ENCODE measurements around the gene GHRHR.

GHRHR gene

DNA sequence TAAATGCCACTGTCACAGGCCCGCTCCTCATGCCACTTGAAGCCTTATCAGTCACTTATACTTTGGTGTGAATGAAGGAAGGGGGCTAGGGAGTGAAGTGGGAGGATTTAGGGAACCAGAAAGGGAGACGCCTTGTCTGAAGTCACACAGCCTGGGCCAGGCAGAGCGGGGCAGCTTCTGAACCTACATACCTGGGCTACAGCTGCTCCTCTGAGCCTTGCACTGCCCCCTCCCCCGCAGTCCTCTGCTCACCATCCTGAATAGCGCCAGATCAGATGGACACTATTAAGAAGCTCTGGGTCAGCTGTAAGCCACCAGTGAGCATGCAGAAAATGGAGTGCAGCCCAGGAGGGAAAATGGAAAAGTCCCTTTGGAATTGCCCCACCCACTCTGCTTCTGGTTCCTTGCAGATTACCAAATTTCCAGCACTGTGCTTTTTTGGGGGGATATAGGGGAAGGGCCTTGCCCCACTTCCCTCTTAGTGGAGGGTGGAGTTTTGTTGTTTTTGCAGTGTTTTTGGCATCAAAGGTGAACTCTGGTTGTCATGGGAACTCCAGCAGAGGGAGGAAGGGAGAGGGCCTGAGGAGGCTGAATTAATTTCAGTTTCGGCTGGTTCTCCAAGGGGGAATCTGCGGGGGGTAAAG lies 53.4 kb downstream of the GHRHR start:
- DNase-seq, result no peak

DNA sequence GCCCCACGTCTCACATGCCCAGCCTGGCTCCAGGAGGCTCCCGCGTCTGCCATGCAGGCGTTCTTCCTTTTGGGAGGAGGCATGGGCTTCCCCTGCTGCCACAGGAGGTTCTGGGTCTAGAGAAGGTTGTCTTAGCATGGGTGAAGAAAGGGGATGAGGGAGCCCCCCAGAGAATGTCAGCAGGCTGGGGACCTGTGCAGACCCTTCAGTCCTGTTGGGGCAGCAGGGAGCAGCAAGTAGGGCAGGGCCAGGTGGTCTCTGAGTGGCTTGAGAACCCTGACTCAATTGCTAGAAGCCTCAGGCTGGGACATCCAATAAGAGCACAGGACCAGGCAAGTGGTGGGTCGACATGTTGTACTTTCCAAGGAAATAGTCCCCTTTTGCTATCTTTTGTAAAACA lies 54.0 kb downstream of the GHRHR start:
- no peak for DNase-seq

GRCh38 chr7:31019509-31019908 lies 55.8 kb downstream of the GHRHR start:
- no peak for DNase-seq

DNA sequence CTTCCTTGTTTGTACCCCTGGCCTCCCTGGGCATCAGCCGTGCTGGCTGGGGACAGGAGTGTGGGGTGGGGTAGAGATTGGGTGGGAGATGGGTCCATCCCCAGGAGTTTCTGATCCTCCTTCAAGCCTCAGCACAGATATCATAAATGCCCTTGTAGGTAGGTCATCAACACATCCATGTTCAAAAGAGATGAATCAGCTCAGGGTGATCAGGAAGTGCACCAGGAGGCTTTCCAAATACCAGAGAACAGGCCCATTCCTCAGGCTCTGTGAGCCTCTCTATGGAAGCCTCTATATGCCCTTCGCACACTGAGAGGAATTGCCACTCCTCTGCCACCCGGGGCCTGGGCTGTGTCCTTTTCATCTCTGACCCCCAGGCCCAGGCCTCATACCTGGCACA lies 56.4 kb downstream of the GHRHR start:
- no peak for DNase-seq

- no peak for DNase-seq
Measured at GRCh38 chr7:31020652-31021051, 56.9 kb downstream of the GHRHR start.

GRCh38 chr7:31022117-31022516 lies 58.4 kb downstream of the GHRHR start:
- DNase-seq, result no peak

DNA sequence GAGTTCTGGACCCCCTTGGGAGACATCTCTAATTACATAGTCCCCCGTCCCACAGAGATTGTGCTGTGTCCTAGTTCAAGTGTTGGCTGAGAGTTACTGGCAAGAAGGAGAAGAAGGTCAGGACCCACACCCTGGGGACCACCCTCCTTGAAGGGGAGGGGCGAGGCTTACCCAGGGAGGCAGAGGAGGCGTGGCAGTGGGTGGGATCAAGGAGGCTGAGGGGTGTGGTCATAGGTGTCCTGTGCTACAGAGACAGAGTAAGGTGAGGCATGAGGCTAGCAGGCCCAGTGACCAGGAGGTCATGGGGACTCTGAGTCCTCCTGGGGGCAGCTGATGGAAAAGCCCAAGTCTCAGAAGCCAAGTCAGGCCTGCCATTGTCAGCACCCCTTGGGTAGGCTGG lies 59.0 kb downstream of the GHRHR start:
- DNase-seq, result no peak

GRCh38 chr7:31023877-31024276 lies 60.1 kb downstream of the GHRHR start:
- DNase-seq, result peak; percentile 9

GRCh38 chr7:31027161-31027965 lies 63.6 kb downstream of the GHRHR start:
- DNase-seq, result no peak

DNA sequence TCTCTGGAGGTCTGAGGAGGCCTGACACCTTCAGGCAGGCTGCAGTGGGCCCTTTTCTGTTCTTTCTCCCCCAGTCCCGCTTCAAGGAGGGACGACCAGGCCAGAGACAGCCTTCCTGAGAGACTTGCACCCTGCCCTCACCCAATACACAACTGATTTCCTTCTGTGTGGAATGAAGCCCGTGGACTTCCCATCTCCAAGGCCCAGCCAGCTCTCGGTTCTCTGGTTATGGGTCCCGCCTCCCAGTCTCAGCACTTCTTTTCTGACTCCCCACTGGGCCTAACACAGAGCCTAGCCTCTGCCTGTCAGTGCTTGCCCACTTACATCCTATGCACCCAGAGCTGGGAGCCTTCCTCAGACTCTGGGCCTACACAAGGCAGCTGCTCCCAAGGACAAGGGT lies 64.3 kb downstream of the GHRHR start:
- no peak for DNase-seq

GRCh38 chr7:31028417-31028992 lies 64.8 kb downstream of the GHRHR start:
- DNase-seq, result no peak

All from activated CD4-positive, alpha-beta T cell treated with anti-CD3 and anti-CD28 coated beads, Interleukin-10, Interleukin-2, amounts not matched to agents 100 ng/mL and 50 ng/mL, durations not matched to agents 16 hours and 8 hours (primary cell).